B cell (primary cell): ENCODE data around the gene RBM19. TPM values are rescaled to one million over a fixed set of nuclear protein-coding genes. Genes with fewer than 3 reads are reported as not detected.

Experiments
- ATAC-seq: fragments of 200-7000 bp; cut with Tn5 transposase; one replicate; pipeline ENCODE4 v1.10.0; 2021; ENCODE audit warnings: low read depth, mild to moderate bottlenecking, moderate number of reproducible peaks, moderate library complexity
- CTCF ChIA-PET: fragments of 350-600 bp; sonication (Branson Sonifier 250); formaldehyde crosslinking; loops from one replicate; lab custom pipeline; 2021; ENCODE audit warnings: antibody characterized with exemption, inconsistent platforms; lab: Charles Lee
- POLR2A ChIA-PET: fragments of 350-600 bp; sonication (Branson Sonifier 250); formaldehyde crosslinking; loops from one replicate; lab custom pipeline; 2021; ENCODE audit warnings: antibody characterized with exemption; lab: Charles Lee
- DNase-seq: peaks from one replicate; pipeline ENCODE4 v3.0.0; 2013
- H2AFZ ChIP-seq: 2 replicates; pipeline ENCODE4 v1.6.1; 2012; ENCODE audit warnings: mild to moderate bottlenecking, low read depth, low read length; ENCODE audit not compliant: insufficient read depth, poor library complexity, severe bottlenecking
- H3K27ac ChIP-seq, 2 donors: 1 replicate in 1 of 2; 2 replicates in 1 of 2; pipeline ENCODE4 v1.5.1; 2012 to 2013; ENCODE audit warnings: low read length in 2 of 2, mild to moderate bottlenecking in 2 of 2, moderate library complexity in 1 of 2
- H3K27me3 ChIP-seq, 4 experiments: fragments of 200-600 bp in 1 of 4; sonication (generic) in 1 of 4; replicated peaks in 1 of 4; 1 replicate in 2 of 4; 2 replicates in 2 of 4; pipeline versions ENCODE4 v1.6.1 to v1.7.0; 2013 to 2016; ENCODE audit warnings: low read length in 3 of 4, mild to moderate bottlenecking in 2 of 4, mixed read lengths in 1 of 4, moderate library complexity in 1 of 4; ENCODE audit not compliant: insufficient read depth in 4 of 4, control insufficient read depth in 3 of 4; ENCODE audit errors: control extremely low read depth in 1 of 4
- H3K36me3 ChIP-seq, 2 experiments: replicated peaks in 1 of 2; 1 replicate in 1 of 2; 2 replicates in 1 of 2; pipeline versions ENCODE4 v1.6.1 to v1.7.1; 2013; ENCODE audit warnings: low read length in 1 of 2; ENCODE audit not compliant: insufficient read depth in 2 of 2, control insufficient read depth in 1 of 2; ENCODE audit errors: control extremely low read depth in 1 of 2, extremely low read depth in 1 of 2
- H3K4me1 ChIP-seq, 2 donors: fragments of 200-600 bp in 1 of 2; sonication (generic) in 1 of 2; 1 replicate in 1 of 2; 2 replicates in 1 of 2; pipeline versions ENCODE4 v1.5.1 to v1.6.1; 2013 to 2017; ENCODE audit warnings: low read length in 2 of 2; ENCODE audit not compliant: control insufficient read depth in 2 of 2, insufficient read depth in 2 of 2
- H3K4me2 ChIP-seq: replicated peaks from 2 replicates; pipeline ENCODE3; 2012; ENCODE audit warnings: mild to moderate bottlenecking, low read depth, low read length; ENCODE audit not compliant: poor library complexity, severe bottlenecking
- H3K4me3 ChIP-seq, 5 experiments: fragments of 200-600 bp in 1 of 5; sonication (generic) in 1 of 5; 1 replicate in 3 of 5; 2 replicates in 2 of 5; pipeline versions ENCODE4 v1.5.1 to v1.7.0; 2011 to 2016; ENCODE audit warnings: low read length in 4 of 5, mild to moderate bottlenecking in 4 of 5, low read depth in 2 of 5, control low read depth in 1 of 5, moderate library complexity in 1 of 5; ENCODE audit not compliant: insufficient read depth in 1 of 5; ENCODE audit errors: control extremely low read depth in 1 of 5, extremely low read depth in 1 of 5
- H3K79me2 ChIP-seq: fragments of 200-600 bp; sonication (generic); one replicate; pipeline ENCODE4 v1.6.0; 2016; ENCODE audit warnings: low read length; ENCODE audit not compliant: control insufficient read depth, insufficient read depth
- H3K9ac ChIP-seq: fragments of 200-600 bp; sonication (generic); 2 replicates; pipeline ENCODE4 v1.6.1; 2017; ENCODE audit warnings: mild to moderate bottlenecking, low read length, moderate library complexity
- H3K9me3 ChIP-seq, 3 donors: one replicate each; pipeline versions ENCODE4 v1.6.1 to v1.7.1; 2013; ENCODE audit warnings: low read length in 2 of 3; ENCODE audit not compliant: control insufficient read depth in 2 of 3, insufficient read depth in 1 of 3; ENCODE audit errors: control extremely low read depth in 1 of 3
- H4K20me1 ChIP-seq: 2 replicates; pipeline ENCODE4 v1.6.0; 2012; ENCODE audit warnings: mild to moderate bottlenecking, low read length; ENCODE audit not compliant: insufficient read depth, control insufficient read depth, poor library complexity, severe bottlenecking
- H3K27ac Mint-ChIP-seq: one replicate; pipeline ENCODE4 v1.8.0; 2021; ENCODE audit warnings: mixed read lengths
- H3K27me3 Mint-ChIP-seq: one replicate; pipeline ENCODE4 v1.8.0; 2021; ENCODE audit warnings: mixed read lengths
- H3K4me1 Mint-ChIP-seq: one replicate; pipeline ENCODE4 v1.8.0; 2021; ENCODE audit warnings: mixed read lengths
- H3K4me3 Mint-ChIP-seq: one replicate; pipeline ENCODE4 v1.8.0; 2021; ENCODE audit warnings: mixed read lengths
- H3K9me3 Mint-ChIP-seq: one replicate; pipeline ENCODE4 v1.8.0; 2022; ENCODE audit warnings: mixed read lengths; ENCODE audit not compliant: insufficient read depth
- EZH2 ChIP-seq: IDR thresholded peaks from 2 replicates; pipeline ENCODE4 v1.6.1; 2012; ENCODE audit warnings: borderline replicate concordance, low read depth, mild to moderate bottlenecking, moderate library complexity, low read length; ENCODE audit not compliant: insufficient read depth, poor library complexity, severe bottlenecking
- WGBS: methylation state at CpG from one replicate; pipeline ENCODE4 v1.1.5; 2013; ENCODE audit warnings: missing lambda C conversion rate; ENCODE audit not compliant: insufficient coverage; 5-methylcytosine and 5-hydroxymethylcytosine counted together
- intact Hi-C: fragments of 100-400 bp; cut with micrococcal nuclease; formaldehyde crosslinking; loops from one replicate; pipeline ENCODE4 v1.10.0; 2022
- polyA plus RNA-seq: library from polyadenylated mRNA; depleted of rRNA; stranded (reverse); fragments of >200 nt; gene quantifications from 2 replicates; pipeline ENCODE4 v1.2.3, GENCODE V29; 2012
- total RNA-seq, 2 donors: library from RNA; stranded (reverse); fragments of 120-200 nt in 1 of 2; gene quantifications; 1 replicate in 1 of 2; 2 replicates in 1 of 2; pipeline versions ENCODE4 v1.2.3 to v1.2.4, GENCODE V29; 2013 to 2022
- TF ChIP-seq, protein P1 (sequence below): fragments of 200-600 bp; IDR thresholded peaks from one replicate; pipeline ENCODE4 v1.8.0; 2022; ENCODE audit warnings: antibody characterized with exemption, mild to moderate bottlenecking

RBM19 gene
- total and polyA plus RNA-seq, 2 donors (not counting 1 experiment from before 2014, with no cell fraction given), result 43.1 to 90.0 TPM

DNA sequence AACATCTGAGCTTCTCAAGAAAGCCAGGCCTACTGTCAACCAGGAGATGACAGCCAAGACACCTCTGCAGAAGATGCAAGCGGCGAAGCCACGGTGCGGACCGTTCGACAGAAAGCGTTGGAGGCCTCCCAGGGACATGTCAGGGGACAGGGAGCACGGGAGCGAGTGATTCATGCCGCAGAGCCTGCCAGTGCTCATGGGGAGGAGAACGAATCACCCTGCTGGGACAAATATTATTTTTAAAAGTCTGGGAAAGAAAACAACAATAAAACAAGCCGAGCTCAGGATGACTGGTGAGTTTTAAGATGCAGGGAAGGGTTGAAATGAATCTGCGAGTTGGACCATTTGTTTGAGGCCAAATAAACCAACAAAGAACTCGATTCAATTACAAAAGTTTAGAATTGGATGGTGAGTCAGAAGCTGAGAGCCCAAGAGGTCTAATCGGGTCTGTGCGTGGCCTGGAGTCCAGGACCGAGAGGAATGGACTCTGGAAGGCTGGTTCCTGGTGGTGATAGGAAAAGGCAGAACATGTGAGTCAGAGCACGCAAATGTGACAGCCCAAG is 91.0 kb downstream of the RBM19 start:
- Mint-ChIP-seq H3K27ac (no peak overlapping the region), H3K4me3 (no peak overlapping the region), H3K27me3 (no peaks in the 10 kb centered on the region), H3K9me3 (no peaks in the 10 kb centered on the region), H3K4me1 (no peaks in the 10 kb centered on the region)
- TF ChIP-seq, protein P1, sequence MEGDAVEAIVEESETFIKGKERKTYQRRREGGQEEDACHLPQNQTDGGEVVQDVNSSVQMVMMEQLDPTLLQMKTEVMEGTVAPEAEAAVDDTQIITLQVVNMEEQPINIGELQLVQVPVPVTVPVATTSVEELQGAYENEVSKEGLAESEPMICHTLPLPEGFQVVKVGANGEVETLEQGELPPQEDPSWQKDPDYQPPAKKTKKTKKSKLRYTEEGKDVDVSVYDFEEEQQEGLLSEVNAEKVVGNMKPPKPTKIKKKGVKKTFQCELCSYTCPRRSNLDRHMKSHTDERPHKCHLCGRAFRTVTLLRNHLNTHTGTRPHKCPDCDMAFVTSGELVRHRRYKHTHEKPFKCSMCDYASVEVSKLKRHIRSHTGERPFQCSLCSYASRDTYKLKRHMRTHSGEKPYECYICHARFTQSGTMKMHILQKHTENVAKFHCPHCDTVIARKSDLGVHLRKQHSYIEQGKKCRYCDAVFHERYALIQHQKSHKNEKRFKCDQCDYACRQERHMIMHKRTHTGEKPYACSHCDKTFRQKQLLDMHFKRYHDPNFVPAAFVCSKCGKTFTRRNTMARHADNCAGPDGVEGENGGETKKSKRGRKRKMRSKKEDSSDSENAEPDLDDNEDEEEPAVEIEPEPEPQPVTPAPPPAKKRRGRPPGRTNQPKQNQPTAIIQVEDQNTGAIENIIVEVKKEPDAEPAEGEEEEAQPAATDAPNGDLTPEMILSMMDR, result no peak
- no peak for TF ChIP-seq EZH2
- Histone ChIP-seq H4K20me1 (no peaks in the 10 kb centered on the region), H3K36me3 (peaks cover 0 to 17% of the 10 kb centered on the region in 2 experiments), H3K27me3 (no peaks in the 10 kb centered on the region), H3K9ac (no peak overlapping the region), H3K27ac (no peak overlapping the region), H3K9me3 (no peaks in the 10 kb centered on the region), H2AFZ (no peak overlapping the region), H3K4me3 (no peak overlapping the region), H3K4me2 (no peak overlapping the region), H3K4me1 (no peaks in the 10 kb centered on the region), H3K79me2 (no peaks in the 10 kb centered on the region)
- ChIA-PET CTCF (no interaction called here), POLR2A (no interaction called here)
- 98% methylated on average over 13 of the region's 18 CpGs for WGBS
- ATAC-seq, result no peak
- intact Hi-C loops, result no loop called here
- no peak for DNase-seq

DNA sequence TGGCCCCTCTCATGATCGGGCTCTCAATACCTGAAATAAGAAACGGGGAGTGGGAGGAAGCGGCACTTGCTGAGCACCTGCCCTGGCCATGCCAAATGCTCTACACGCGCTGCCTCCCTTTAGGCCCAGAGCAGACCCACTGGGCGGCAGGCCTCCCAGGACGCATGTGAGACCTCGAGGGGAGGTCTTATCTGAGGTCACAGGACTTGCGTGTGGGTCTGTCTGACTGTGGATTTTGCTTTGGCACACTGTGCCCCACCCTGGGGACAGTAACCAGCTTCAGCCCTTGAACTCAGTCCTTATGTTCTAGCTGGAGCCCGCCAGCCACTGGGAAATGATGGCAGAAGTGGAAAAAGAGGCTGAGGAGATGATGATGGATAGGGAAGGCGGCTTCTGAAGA is 91.8 kb downstream of the RBM19 start:
- ATAC-seq (no peak), DNase-seq (no peak)
- Histone ChIP-seq H3K9ac (no peak overlapping the region), H4K20me1 (no peaks in the 10 kb centered on the region), H3K4me1 (no peaks in the 10 kb centered on the region), H2AFZ (no peak overlapping the region), H3K79me2 (no peaks in the 10 kb centered on the region), H3K4me2 (no peak overlapping the region), H3K27me3 (no peaks in the 10 kb centered on the region), H3K4me3 (no peak overlapping the region), H3K27ac (no peak overlapping the region), H3K36me3 (peaks cover 0 to 15% of the 10 kb centered on the region in 2 experiments), H3K9me3 (no peaks in the 10 kb centered on the region)
- H3K4me3 Mint-ChIP-seq, result no peak overlapping the region
- ChIA-PET POLR2A (no interaction called here), CTCF (no interaction called here)
- TF ChIP-seq, protein P1, result no peak
- no peak for TF ChIP-seq EZH2
- intact Hi-C loops, result no loop called here
- no peaks in the 10 kb centered on the region for H3K4me1 Mint-ChIP-seq
- H3K27ac Mint-ChIP-seq, result no peak overlapping the region
- no peaks in the 10 kb centered on the region for H3K27me3 Mint-ChIP-seq
- H3K9me3 Mint-ChIP-seq, result no peaks in the 10 kb centered on the region
- 98% methylated on average over 9 of the region's 11 CpGs for WGBS
